A549 (cell line): ENCODE data around the gene ZNF26. TPM values are rescaled to one million over a fixed set of nuclear protein-coding genes. Genes with fewer than 3 reads are reported as not detected.

Experiments used
- ATAC-seq, 2 experiments: fragments of 200-7000 bp in 1 of 2; fragments of >200 bp in 1 of 2; cut with Nextera tagmentation in 1 of 2; cut with Tn5 transposase in 1 of 2; 3 replicates each; pipeline versions ENCODE4 v1.8.0 to v1.9.1; 2018 to 2020; ENCODE audit warnings: mild to moderate bottlenecking in 1 of 2, moderate library complexity in 1 of 2
- CTCF ChIA-PET: fragments of 300-600 bp; sonication (Branson Sonifier 250); formaldehyde crosslinking; extraction: SDS; loops from one replicate; lab custom pipeline; 2021; ENCODE audit warnings: antibody characterized with exemption, inconsistent platforms; lab: Yijun Ruan, JAX
- POLR2A ChIA-PET: fragments of 350-600 bp; formaldehyde crosslinking; extraction: SDS; loops from one replicate; lab custom pipeline; 2021; ENCODE audit warnings: antibody characterized with exemption, inconsistent platforms; lab: Yijun Ruan, JAX
- DNase-seq, 2 experiments: peaks; one replicate each; pipeline versions ENCODE4 v3.0.0 to v3.0.0-alpha.2; 2011 to 2016; ENCODE audit warnings: low read depth in 1 of 2, low spot score in 1 of 2
- FAIRE-seq: peaks from 2 replicates; lab custom pipeline; 2011; peaks lifted over from hg19 to GRCh38; lab: Jason Lieb, UNC
- H3K27ac ChIP-seq, 2 experiments: fragments of >200 bp; sonication (Bioruptor Twin); formaldehyde crosslinking; 3 replicates each; pipeline ENCODE4 v1.5.1; 2016 to 2017
- H3K4me1 ChIP-seq: fragments of >200 bp; sonication (Bioruptor Twin); formaldehyde crosslinking; 3 replicates; pipeline ENCODE4 v1.6.1; 2016
- H3K4me2 ChIP-seq: fragments of >200 bp; sonication (Bioruptor Twin); formaldehyde crosslinking; 3 replicates; pipeline ENCODE4 v1.6.1; 2016
- H3K4me3 ChIP-seq: fragments of >200 bp; sonication (Bioruptor Twin); formaldehyde crosslinking; 3 replicates; pipeline ENCODE4 v1.5.1; 2016
- H3K9me3 ChIP-seq: fragments of >200 bp; sonication (Bioruptor Twin); formaldehyde crosslinking; 3 replicates; pipeline ENCODE4 v1.6.1; 2016
- BHLHE40 ChIP-seq: IDR thresholded peaks from 2 replicates; pipeline ENCODE4 v1.6.1; 2012; ENCODE audit warnings: low read depth, low read length, inconsistent platforms
- CBX2 ChIP-seq: fragments of 200-600 bp; sonication (generic); IDR thresholded peaks from 2 replicates; pipeline ENCODE4 v1.6.1; 2016; ENCODE audit warnings: low read depth, mild to moderate bottlenecking, borderline replicate concordance
- CBX8 ChIP-seq: fragments of 200-600 bp; sonication (generic); IDR thresholded peaks from 2 replicates; pipeline ENCODE4 v1.6.1; 2016
- CEBPB ChIP-seq, 2 experiments: fragments of >200 bp in 1 of 2; sonication (Bioruptor Twin) in 1 of 2; formaldehyde crosslinking in 1 of 2; IDR thresholded peaks; 2 replicates each; pipeline ENCODE4 v1.6.1; 2012 to 2016
- CHD4 ChIP-seq: fragments of 200-600 bp; sonication (generic); IDR thresholded peaks from 2 replicates; pipeline ENCODE4 v1.6.1; 2016; ENCODE audit warnings: antibody characterized with exemption, mild to moderate bottlenecking, borderline replicate concordance
- CTCF ChIP-seq: fragments of >200 bp; sonication (Bioruptor Twin); formaldehyde crosslinking; IDR thresholded peaks from 3 replicates; pipeline ENCODE4 v1.5.1; 2016
- EHF ChIP-seq: fragments of 250-450 bp; sonication (Bioruptor Pico); IDR thresholded peaks from 2 replicates; pipeline ENCODE4 v1.5.0; 2020; ENCODE audit warnings: mild to moderate bottlenecking
- EHMT2 ChIP-seq: fragments of 200-600 bp; sonication (generic); IDR thresholded peaks from 2 replicates; pipeline ENCODE4 v1.6.1; 2016; ENCODE audit warnings: antibody characterized with exemption, low read depth, mild to moderate bottlenecking, moderate library complexity
- ESRRA ChIP-seq: fragments of 150-350 bp; IDR thresholded peaks from 2 replicates; pipeline ENCODE4 v1.6.1; 2014; ENCODE audit warnings: mild to moderate bottlenecking, low read length, borderline replicate concordance
- FOSB ChIP-seq: fragments of 250-450 bp; sonication (Bioruptor Pico); IDR thresholded peaks from 2 replicates; pipeline ENCODE4 v1.5.0; 2020; ENCODE audit warnings: mild to moderate bottlenecking, moderate library complexity
- HMGXB4 ChIP-seq: fragments of 250-450 bp; sonication (Bioruptor Pico); IDR thresholded peaks from 2 replicates; pipeline ENCODE4 v1.5.0; 2021; ENCODE audit warnings: mild to moderate bottlenecking, moderate library complexity, borderline replicate concordance
- JUNB ChIP-seq: fragments of >200 bp; sonication (Bioruptor Twin); formaldehyde crosslinking; IDR thresholded peaks from 2 replicates; pipeline ENCODE4 v1.6.1; 2016
- KDM1A ChIP-seq: fragments of 200-600 bp; sonication (generic); IDR thresholded peaks from 2 replicates; pipeline ENCODE4 v1.6.1; 2016; ENCODE audit warnings: low read depth, mild to moderate bottlenecking
- MAFK ChIP-seq: fragments of 450-650 bp; IDR thresholded peaks from 2 replicates; pipeline ENCODE4 v1.6.1; 2014; ENCODE audit not compliant: partially characterized antibody
- MYC ChIP-seq: IDR thresholded peaks from 2 replicates; pipeline ENCODE4 v1.6.1; 2012; ENCODE audit warnings: mild to moderate bottlenecking, inconsistent platforms, low read length, improper control_type of control experiment, borderline replicate concordance
- NFE2L2 ChIP-seq: fragments of 150-350 bp; conservative IDR thresholded peaks from 2 replicates; pipeline ENCODE4 v1.6.1; 2014; ENCODE audit warnings: low read length
- NPAS2 ChIP-seq: fragments of 250-450 bp; sonication (Bioruptor Pico); IDR thresholded peaks from 2 replicates; pipeline ENCODE4 v1.8.0; 2022; ENCODE audit warnings: mild to moderate bottlenecking, moderate library complexity, borderline replicate concordance
- NR3C1 ChIP-seq: fragments of >200 bp; sonication (Bioruptor Twin); formaldehyde crosslinking; IDR thresholded peaks from 3 replicates; pipeline ENCODE4 v1.6.1; 2017
- PHF8 ChIP-seq: fragments of 200-600 bp; sonication (generic); IDR thresholded peaks from 2 replicates; pipeline ENCODE4 v1.6.1; 2016; ENCODE audit warnings: low read depth, mild to moderate bottlenecking, antibody characterized with exemption, moderate library complexity, borderline replicate concordance
- POLR2A ChIP-seq: IDR thresholded peaks from 2 replicates; pipeline ENCODE4 v1.6.1; 2012; ENCODE audit warnings: mild to moderate bottlenecking, low read length
- POLR2AphosphoS2 ChIP-seq: conservative IDR thresholded peaks from 2 replicates; pipeline ENCODE4 v1.6.1; 2012; ENCODE audit warnings: low read length, improper control_type of control experiment, inconsistent platforms
- RAD21 ChIP-seq, 2 experiments: fragments of >200 bp in 1 of 2; sonication (Bioruptor Twin) in 1 of 2; formaldehyde crosslinking in 1 of 2; IDR thresholded peaks in 1 of 2; conservative IDR thresholded peaks in 1 of 2; 2 replicates in 1 of 2; 3 replicates in 1 of 2; pipeline ENCODE4 v1.6.1; 2012 to 2018; ENCODE audit warnings: inconsistent platforms in 1 of 2
- RCOR1 ChIP-seq: fragments of 150-350 bp; IDR thresholded peaks from 2 replicates; pipeline ENCODE4 v1.6.1; 2014; ENCODE audit warnings: antibody characterized with exemption, low read length, low read depth
- RNF2 ChIP-seq: fragments of 200-600 bp; sonication (generic); IDR thresholded peaks from 2 replicates; pipeline ENCODE4 v1.6.1; 2016; ENCODE audit warnings: low read depth, mild to moderate bottlenecking, antibody characterized with exemption, moderate library complexity, borderline replicate concordance
- SREBF2 ChIP-seq: fragments of 450-650 bp; IDR thresholded peaks from 2 replicates; pipeline ENCODE4 v1.6.1; 2014; ENCODE audit warnings: mild to moderate bottlenecking, moderate library complexity
- TFCP2L1 ChIP-seq: fragments of 250-450 bp; sonication (Bioruptor Pico); IDR thresholded peaks from 2 replicates; pipeline ENCODE4 v1.5.0; 2021; ENCODE audit warnings: mild to moderate bottlenecking
- ZFP36 ChIP-seq: fragments of 450-650 bp; IDR thresholded peaks from 2 replicates; pipeline ENCODE4 v1.6.1; 2014; ENCODE audit warnings: borderline replicate concordance; ENCODE audit not compliant: partially characterized antibody
- ZSCAN20 ChIP-seq: fragments of 250-450 bp; sonication (Bioruptor Pico); IDR thresholded peaks from 2 replicates; pipeline ENCODE4 v1.8.0; 2022; ENCODE audit warnings: mild to moderate bottlenecking, moderate library complexity
- WGBS: methylation state at CpG from one replicate; pipeline ENCODE4 v1.1.6; 2017; ENCODE audit errors: missing lambda C conversion rate; 5-methylcytosine and 5-hydroxymethylcytosine counted together
- polyA plus RNA-seq, 4 experiments: library from polyadenylated mRNA; depleted of rRNA in 3 of 4; stranded (reverse); fragments of >200 nt; fragmentation: RNase III in 1 of 4; extraction: RNeasy Plus Mini Kit Qiagen cat#74134 plus additional on column Dnase treatment in 1 of 4; gene quantifications; 2 replicates in 3 of 4; 3 replicates in 1 of 4; pipeline ENCODE4 v1.2.3, GENCODE V29; 2011 to 2017
- TF ChIP-seq, protein P1 (sequence below): fragments of 450-650 bp; IDR thresholded peaks from 2 replicates; pipeline ENCODE4 v1.6.1; 2014; ENCODE audit warnings: antibody characterized with exemption
- TF ChIP-seq, protein P2 (sequence below): IDR thresholded peaks from 2 replicates; pipeline ENCODE4 v1.6.1; 2012

The ZNF26 gene
- polyA plus RNA-seq, 2 of the 4 experiments (the other 2 are of a cell fraction): 6.5 to 11.3 TPM

DNA sequence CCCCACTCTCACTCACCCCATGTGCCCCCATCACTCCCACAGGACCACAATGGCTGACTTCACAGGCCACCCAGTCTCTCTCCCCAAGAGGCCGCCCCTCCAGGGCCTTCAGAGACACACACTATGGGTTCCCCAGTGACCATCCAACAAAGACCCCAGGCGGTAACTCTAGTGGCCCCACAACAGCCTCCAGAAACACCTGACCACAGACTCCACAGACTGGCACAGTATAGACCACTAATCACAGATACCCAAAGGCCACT is 33.1 kb upstream of the ZNF26 start:
- Histone ChIP-seq H3K27ac (no peak overlapping the region), H3K4me2 (no peak overlapping the region), H3K4me3 (no peak overlapping the region), H3K4me1 (no peaks in the 10 kb centered on the region), H3K9me3 (peaks cover 75% of the 10 kb centered on the region)
- DNase-seq (no peak), FAIRE-seq (no peak), ATAC-seq (no peak)
- CTCF ChIA-PET: no interaction called here
- POLR2A ChIA-PET: no interaction called here
- 100% methylated on average over 2 of the region's 2 CpGs for WGBS
- no peak for TF ChIP-seq MYC
- TF ChIP-seq HMGXB4: no peak
- no peak for TF ChIP-seq NPAS2 (CRISPR knock-in tag)
- no peak for TF ChIP-seq ZSCAN20
- no peak for TF ChIP-seq RNF2
- TF ChIP-seq NFE2L2: no peak
- TF ChIP-seq FOSB (CRISPR knock-in tag): no peak
- no peak for TF ChIP-seq MAFK
- TF ChIP-seq BHLHE40: no peak
- TF ChIP-seq EHMT2: no peak
- no peak for TF ChIP-seq NR3C1
- no peak for TF ChIP-seq RCOR1
- TF ChIP-seq CTCF: no peak

DNA sequence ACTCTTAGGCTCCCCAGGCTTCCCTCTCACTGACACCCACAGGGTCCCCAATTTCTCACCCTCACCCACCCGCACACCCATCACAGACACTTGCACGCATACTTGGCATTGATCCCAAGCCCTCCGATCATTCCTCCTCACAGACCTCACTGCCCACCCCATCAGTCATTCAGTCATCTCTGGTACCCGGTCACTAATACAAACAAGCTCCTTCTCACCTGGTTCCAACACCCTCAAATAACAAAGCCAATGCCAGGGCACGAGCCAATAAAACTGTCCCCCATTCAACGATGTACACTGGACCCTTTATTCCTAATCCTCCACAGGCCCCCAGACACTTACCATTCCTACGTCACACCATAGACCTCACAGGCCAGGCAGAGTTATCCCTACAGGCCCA is 32.4 kb upstream of the ZNF26 start:
- WGBS: 91% methylated on average over 7 of the region's 7 CpGs
- no peak overlapping the region for H3K4me2 ChIP-seq
- CTCF ChIA-PET: no interaction called here
- no peak for TF ChIP-seq JUNB
- TF ChIP-seq MYC: no peak
- TF ChIP-seq KDM1A: no peak
- TF ChIP-seq BHLHE40: no peak
- no peak for TF ChIP-seq TFCP2L1
- TF ChIP-seq RAD21 (conservative IDR thresholded peaks at IDR 0.05 in 1 of 2, IDR thresholded peaks at IDR 0.05 in 1 of 2): no peak
- no peak for TF ChIP-seq CBX2
- TF ChIP-seq CEBPB (IDR thresholded peaks at IDR 0.05): no peak
- no peak for TF ChIP-seq CTCF
- TF ChIP-seq, all 56 proteins: peak for 0
- peaks cover 73% of the 10 kb centered on the region for H3K9me3 ChIP-seq
- H3K27ac ChIP-seq: no peak overlapping the region
- POLR2A ChIA-PET: no interaction called here
- H3K4me3 ChIP-seq: no peak overlapping the region
- H3K4me1 ChIP-seq: no peaks in the 10 kb centered on the region
- no peak for FAIRE-seq
- DNase-seq: no peak
- ATAC-seq: no peak

GRCh38 chr12:132954471-132955048 is 31.6 kb upstream of the ZNF26 start:
- H3K4me3 ChIP-seq: no peak overlapping the region
- 97% methylated on average over 14 of the region's 14 CpGs for WGBS
- DNase-seq (peak in 1 of 2 experiments; percentile 6), ATAC-seq (no peak), FAIRE-seq (no peak)
- H3K9me3 ChIP-seq: peaks cover 72% of the 10 kb centered on the region
- H3K4me2 ChIP-seq: peak overlapping the region; percentile 87
- ChIA-PET CTCF (no interaction called here), POLR2A (no interaction called here)
- H3K4me1 ChIP-seq: no peaks in the 10 kb centered on the region
- no peak overlapping the region for H3K27ac ChIP-seq
- TF ChIP-seq CBX8 (no peak), POLR2A (no peak), RCOR1 (no peak), ESRRA (no peak), PHF8 (no peak), EHF (no peak), CHD4 (no peak), ZFP36 (no peak), CBX2 (no peak), TFCP2L1 (no peak), SREBF2 (no peak), POLR2AphosphoS2 (no peak), RAD21 (conservative IDR thresholded peaks at IDR 0.05 in 1 of 2, IDR thresholded peaks at IDR 0.05 in 1 of 2) (no peak)
- TF ChIP-seq, protein P1, sequence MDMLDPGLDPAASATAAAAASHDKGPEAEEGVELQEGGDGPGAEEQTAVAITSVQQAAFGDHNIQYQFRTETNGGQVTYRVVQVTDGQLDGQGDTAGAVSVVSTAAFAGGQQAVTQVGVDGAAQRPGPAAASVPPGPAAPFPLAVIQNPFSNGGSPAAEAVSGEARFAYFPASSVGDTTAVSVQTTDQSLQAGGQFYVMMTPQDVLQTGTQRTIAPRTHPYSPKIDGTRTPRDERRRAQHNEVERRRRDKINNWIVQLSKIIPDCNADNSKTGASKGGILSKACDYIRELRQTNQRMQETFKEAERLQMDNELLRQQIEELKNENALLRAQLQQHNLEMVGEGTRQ: no peak
- TF ChIP-seq, protein P2, sequence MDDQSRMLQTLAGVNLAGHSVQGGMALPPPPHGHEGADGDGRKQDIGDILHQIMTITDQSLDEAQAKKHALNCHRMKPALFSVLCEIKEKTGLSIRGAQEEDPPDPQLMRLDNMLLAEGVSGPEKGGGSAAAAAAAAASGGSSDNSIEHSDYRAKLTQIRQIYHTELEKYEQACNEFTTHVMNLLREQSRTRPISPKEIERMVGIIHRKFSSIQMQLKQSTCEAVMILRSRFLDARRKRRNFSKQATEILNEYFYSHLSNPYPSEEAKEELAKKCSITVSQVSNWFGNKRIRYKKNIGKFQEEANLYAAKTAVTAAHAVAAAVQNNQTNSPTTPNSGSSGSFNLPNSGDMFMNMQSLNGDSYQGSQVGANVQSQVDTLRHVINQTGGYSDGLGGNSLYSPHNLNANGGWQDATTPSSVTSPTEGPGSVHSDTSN: no peak
